EH (cell line): ENCODE data around the gene OR1G1.
"Not testable (repeated sequence)": the region's sequence is repeated elsewhere in the genome, so short reads cannot be mapped to it uniquely, and the experiment has no call there.

ENCODE experiments used
- DNase-seq: peaks from one replicate; pipeline ENCODE4 v3.0.0-alpha.2; 2015; ENCODE audit warnings: low read depth

The OR1G1 gene

DNA sequence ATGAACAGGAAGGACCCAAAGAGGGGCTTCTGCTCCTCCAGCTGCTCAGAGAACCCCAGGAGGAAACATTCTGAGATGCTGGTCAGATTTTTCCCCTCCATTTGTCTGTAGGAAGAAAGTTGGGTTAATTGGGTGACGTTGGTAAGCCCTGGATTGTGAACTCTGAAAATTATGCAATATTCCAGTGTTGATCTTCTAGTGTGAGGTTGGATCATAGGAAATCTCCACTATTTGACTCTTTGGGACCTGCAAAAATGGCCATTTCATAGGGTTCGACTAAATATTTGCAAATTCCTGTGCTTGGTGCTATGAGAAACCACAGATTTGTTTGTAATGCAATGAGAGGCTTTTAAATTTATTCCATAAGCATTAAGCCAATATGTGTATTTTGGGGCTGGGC, at the start of gene OR1G1:
OR1G1 (minus strand) TSS at position 101 of the 400 bp plus-strand sequence; CDS start at position 101, 0 bp downstream.
- DNase-seq: no peak

DNA sequence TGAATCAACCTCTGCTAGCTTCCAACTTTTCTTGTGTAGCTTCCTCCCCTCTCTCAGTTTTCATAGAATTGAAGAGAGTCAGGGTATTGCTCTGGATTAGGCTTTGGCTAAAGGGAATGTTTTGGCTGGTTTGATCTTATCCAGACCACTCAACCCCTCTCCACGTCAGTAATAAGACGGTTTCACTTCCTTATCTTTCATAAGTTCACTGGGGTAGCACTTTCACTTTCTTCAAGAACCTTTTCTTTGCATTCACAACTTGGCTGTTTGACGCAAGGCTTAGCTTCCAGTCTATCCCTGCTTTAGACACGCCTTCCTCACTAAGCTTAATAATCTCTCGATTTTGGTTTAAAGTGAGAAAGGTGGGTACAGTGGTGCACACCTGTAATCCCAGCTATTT, 40.2 kb upstream of the OR1G1 start:
- DNase-seq: no peak

DNA sequence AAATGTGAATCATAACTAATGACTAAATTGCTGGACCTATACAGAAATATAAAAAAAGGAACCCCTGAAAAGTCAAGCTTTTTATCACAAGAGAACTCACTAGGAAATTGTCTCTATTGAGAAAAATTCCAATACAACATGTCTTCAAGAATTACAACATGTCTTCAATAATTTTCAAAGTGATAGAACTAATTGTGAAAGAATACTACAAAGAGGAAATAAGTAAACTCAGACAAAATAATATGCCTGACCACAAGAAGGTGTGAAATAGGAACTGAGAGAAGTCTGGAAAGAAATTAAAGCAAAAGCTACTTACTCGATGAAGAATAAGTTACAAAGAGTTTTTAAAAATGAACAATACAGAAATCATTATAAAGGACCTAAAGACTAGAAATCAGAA, 29.9 kb upstream of the OR1G1 start:
- no peak for DNase-seq

DNA sequence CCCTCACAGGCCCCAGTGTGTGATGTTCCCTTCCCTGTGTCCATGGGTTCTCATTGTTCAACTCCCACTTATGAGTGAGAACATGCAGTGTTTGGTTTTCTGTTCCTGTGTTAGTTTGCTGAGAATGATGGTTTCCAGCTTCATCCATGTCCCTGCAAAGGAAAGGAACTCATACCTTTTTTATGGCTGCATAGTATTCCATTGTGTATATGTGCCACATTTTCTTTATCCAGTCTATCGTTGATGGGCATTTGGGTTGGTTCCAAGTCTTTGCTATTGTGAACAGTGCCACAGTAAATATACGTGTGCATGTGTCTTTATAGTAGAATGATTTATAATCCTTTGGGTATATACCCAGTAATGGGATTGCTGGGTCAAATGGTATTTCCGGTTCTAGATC, 10.1 kb upstream of the OR1G1 start:
- not testable (repeated sequence) for DNase-seq

DNA sequence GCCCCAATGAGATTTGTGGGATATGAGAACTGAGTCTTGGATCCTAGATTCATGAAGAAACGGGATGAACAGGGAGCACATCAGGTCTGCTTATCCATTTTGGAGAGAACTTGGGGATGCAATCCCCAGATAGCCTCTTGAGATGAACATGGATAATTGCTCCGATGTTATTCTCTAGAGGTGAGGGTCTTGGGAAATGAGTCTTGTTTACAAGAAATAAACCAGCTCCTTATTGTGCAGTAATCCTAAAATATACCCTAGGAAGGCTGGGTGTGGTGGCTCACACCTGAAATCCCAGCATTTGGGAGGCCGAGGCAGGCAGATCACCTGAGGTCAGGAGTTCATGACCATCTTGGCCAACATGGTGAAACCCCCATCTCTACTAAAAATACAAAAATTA, 23.0 kb downstream of the OR1G1 start, which contains the start of gene OR1D2:
OR1D2 (minus strand) TSS at position 101 of the 400 bp plus-strand sequence. CDS start 11,426 bp downstream, outside the sequence.
- DNase-seq: no peak
